HEK293 (cell line): Measurements from ENCODE around the gene MTMR1.

Source experiments
- CTCF ChIA-PET: fragments of 350-600 bp; formaldehyde crosslinking; extraction: SDS; loops from one replicate; lab custom pipeline; 2021; ENCODE audit warnings: antibody characterized with exemption; lab: Yijun Ruan, JAX
- POLR2A ChIA-PET: fragments of 300-600 bp; formaldehyde crosslinking; extraction: SDS; loops from one replicate; lab custom pipeline; 2020; ENCODE audit warnings: antibody characterized with exemption, inconsistent platforms; lab: Yijun Ruan, JAX
- H3K27ac ChIP-seq: fragments of 200-500 bp; sonication (Bioruptor generic); 2 replicates; pipeline ENCODE4 v1.5.1; 2014; ENCODE audit warnings: low read depth, low read length, control low read depth, inconsistent platforms; ENCODE audit errors: extremely low read depth
- H3K36me3 ChIP-seq, 2 experiments: fragments of 200-500 bp in 1 of 2; sonication (Bioruptor generic) in 1 of 2; 1 replicate in 1 of 2; 2 replicates in 1 of 2; pipeline ENCODE4 v1.5.1; 2014 to 2017; ENCODE audit warnings: inconsistent platforms in 2 of 2, low read length in 2 of 2; ENCODE audit not compliant: control insufficient read depth in 2 of 2, insufficient read depth in 1 of 2
- H3K4me1 ChIP-seq: fragments of 200-500 bp; sonication (Bioruptor generic); 2 replicates; pipeline ENCODE4 v1.5.1; 2014; ENCODE audit warnings: mild to moderate bottlenecking, low read length, inconsistent platforms; ENCODE audit not compliant: control insufficient read depth, insufficient read depth
- H3K4me3 ChIP-seq: 2 replicates; pipeline ENCODE4 v1.5.1; 2011; ENCODE audit warnings: low read depth, mild to moderate bottlenecking, control low read depth, low read length, moderate library complexity
- H3K9me3 ChIP-seq: fragments of 200-500 bp; sonication (Bioruptor generic); 2 replicates; pipeline ENCODE4 v1.5.1; 2014; ENCODE audit warnings: low read depth, low read length, inconsistent platforms; ENCODE audit not compliant: control insufficient read depth, insufficient read depth
- FEZF1 ChIP-seq: fragments of 450-650 bp; formaldehyde crosslinking; IDR thresholded peaks from 2 replicates; pipeline ENCODE4 v1.5.1; 2016; ENCODE audit warnings: missing biosample characterization, missing genetic modification characterization
- KLF7 ChIP-seq: fragments of 450-650 bp; formaldehyde crosslinking; IDR thresholded peaks from 2 replicates; pipeline ENCODE4 v1.5.1; 2016; ENCODE audit warnings: missing biosample characterization, missing genetic modification characterization, borderline replicate concordance
- TRIM28 ChIP-seq: IDR thresholded peaks from 2 replicates; pipeline ENCODE4 v1.6.1; 2011; ENCODE audit warnings: low read length, control low read depth, borderline replicate concordance
- ZFP41 ChIP-seq: fragments of 450-650 bp; formaldehyde crosslinking; IDR thresholded peaks from 2 replicates; pipeline ENCODE4 v1.5.1; 2016; ENCODE audit warnings: missing biosample characterization, missing genetic modification characterization, borderline replicate concordance
- ZNF121 ChIP-seq: fragments of 450-650 bp; formaldehyde crosslinking; IDR thresholded peaks from 2 replicates; pipeline ENCODE4 v1.5.1; 2016; ENCODE audit warnings: missing biosample characterization, missing genetic modification characterization
- ZNF157 ChIP-seq: fragments of 450-650 bp; formaldehyde crosslinking; IDR thresholded peaks from 2 replicates; pipeline ENCODE4 v1.5.1; 2016; ENCODE audit warnings: missing biosample characterization, missing genetic modification characterization
- ZNF174 ChIP-seq: fragments of 450-650 bp; formaldehyde crosslinking; IDR thresholded peaks from 2 replicates; pipeline ENCODE4 v1.5.0; 2017; ENCODE audit warnings: missing biosample characterization, mild to moderate bottlenecking, missing genetic modification characterization
- ZNF324 ChIP-seq: fragments of 450-650 bp; formaldehyde crosslinking; IDR thresholded peaks from 2 replicates; pipeline ENCODE4 v1.5.1; 2016; ENCODE audit warnings: missing biosample characterization, missing genetic modification characterization
- ZNF510 ChIP-seq: fragments of 450-650 bp; formaldehyde crosslinking; IDR thresholded peaks from 2 replicates; pipeline ENCODE4 v1.5.1; 2018; ENCODE audit warnings: mild to moderate bottlenecking, missing genetic modification characterization, missing biosample characterization; ENCODE audit not compliant: insufficient replicate concordance
- ZNF521 ChIP-seq: fragments of 450-650 bp; formaldehyde crosslinking; IDR thresholded peaks from 2 replicates; pipeline ENCODE4 v1.5.1; 2017; ENCODE audit warnings: missing biosample characterization, mild to moderate bottlenecking, missing genetic modification characterization
- ZNF548 ChIP-seq: fragments of 450-650 bp; formaldehyde crosslinking; IDR thresholded peaks from 2 replicates; pipeline ENCODE4 v1.5.1; 2016; ENCODE audit warnings: missing biosample characterization, missing genetic modification characterization
- ZNF558 ChIP-seq: fragments of 450-650 bp; formaldehyde crosslinking; IDR thresholded peaks from 2 replicates; pipeline ENCODE4 v1.5.1; 2016; ENCODE audit warnings: missing biosample characterization, missing genetic modification characterization
- ZNF629 ChIP-seq: fragments of 450-650 bp; formaldehyde crosslinking; IDR thresholded peaks from 2 replicates; pipeline ENCODE4 v1.5.1; 2017; ENCODE audit warnings: missing biosample characterization, missing genetic modification characterization
- ZNF660 ChIP-seq: fragments of 450-650 bp; IDR thresholded peaks from 2 replicates; pipeline ENCODE4 v1.5.1; 2018; ENCODE audit warnings: missing biosample characterization, mild to moderate bottlenecking, missing genetic modification characterization
- ZNF701 ChIP-seq: fragments of 450-650 bp; formaldehyde crosslinking; IDR thresholded peaks from 2 replicates; pipeline ENCODE4 v1.5.1; 2016; ENCODE audit warnings: missing biosample characterization, missing genetic modification characterization
- ZNF830 ChIP-seq: fragments of 450-650 bp; IDR thresholded peaks from 2 replicates; pipeline ENCODE4 v1.5.0; 2018; ENCODE audit warnings: missing biosample characterization, missing genetic modification characterization, low read depth, mild to moderate bottlenecking, moderate library complexity
- TF ChIP-seq, protein P1 (sequence below): fragments of 450-650 bp; formaldehyde crosslinking; conservative IDR thresholded peaks from 2 replicates; pipeline ENCODE4 v1.5.1; 2016; ENCODE audit warnings: low read depth, missing biosample characterization, missing genetic modification characterization
- TF ChIP-seq, protein P2 (sequence below): fragments of 450-650 bp; formaldehyde crosslinking; IDR thresholded peaks from 2 replicates; pipeline ENCODE4 v1.5.1; 2017; ENCODE audit warnings: missing biosample characterization, missing genetic modification characterization
- TF ChIP-seq, protein P3 (sequence below): fragments of 450-650 bp; formaldehyde crosslinking; IDR thresholded peaks from 2 replicates; pipeline ENCODE4 v1.5.1; 2017; ENCODE audit warnings: missing biosample characterization, missing genetic modification characterization
- TF ChIP-seq, protein P4 (sequence below): fragments of 450-650 bp; formaldehyde crosslinking; IDR thresholded peaks from 2 replicates; pipeline ENCODE4 v1.5.1; 2016; ENCODE audit warnings: missing biosample characterization, missing genetic modification characterization

Gene MTMR1

DNA sequence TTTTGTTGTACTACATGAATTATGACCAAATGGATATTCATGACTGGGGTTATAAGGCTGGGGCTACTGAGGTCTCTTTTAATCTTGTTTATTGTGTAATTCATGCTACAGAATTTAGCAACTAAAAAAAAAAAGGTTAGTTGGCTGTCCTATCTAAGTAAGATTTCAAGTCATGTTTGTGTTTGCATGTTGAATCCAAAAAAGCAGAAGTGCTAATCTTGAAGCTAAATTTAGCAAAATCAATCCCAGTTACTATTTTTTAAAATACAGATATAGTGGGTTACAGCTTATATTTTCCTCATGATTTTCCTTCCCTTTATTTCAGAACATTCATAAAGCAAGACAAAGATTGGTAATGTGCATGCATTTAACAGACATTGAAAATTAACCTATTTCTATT lies 19.4 kb downstream of the MTMR1 start (continued):
- TF ChIP-seq, protein P1, sequence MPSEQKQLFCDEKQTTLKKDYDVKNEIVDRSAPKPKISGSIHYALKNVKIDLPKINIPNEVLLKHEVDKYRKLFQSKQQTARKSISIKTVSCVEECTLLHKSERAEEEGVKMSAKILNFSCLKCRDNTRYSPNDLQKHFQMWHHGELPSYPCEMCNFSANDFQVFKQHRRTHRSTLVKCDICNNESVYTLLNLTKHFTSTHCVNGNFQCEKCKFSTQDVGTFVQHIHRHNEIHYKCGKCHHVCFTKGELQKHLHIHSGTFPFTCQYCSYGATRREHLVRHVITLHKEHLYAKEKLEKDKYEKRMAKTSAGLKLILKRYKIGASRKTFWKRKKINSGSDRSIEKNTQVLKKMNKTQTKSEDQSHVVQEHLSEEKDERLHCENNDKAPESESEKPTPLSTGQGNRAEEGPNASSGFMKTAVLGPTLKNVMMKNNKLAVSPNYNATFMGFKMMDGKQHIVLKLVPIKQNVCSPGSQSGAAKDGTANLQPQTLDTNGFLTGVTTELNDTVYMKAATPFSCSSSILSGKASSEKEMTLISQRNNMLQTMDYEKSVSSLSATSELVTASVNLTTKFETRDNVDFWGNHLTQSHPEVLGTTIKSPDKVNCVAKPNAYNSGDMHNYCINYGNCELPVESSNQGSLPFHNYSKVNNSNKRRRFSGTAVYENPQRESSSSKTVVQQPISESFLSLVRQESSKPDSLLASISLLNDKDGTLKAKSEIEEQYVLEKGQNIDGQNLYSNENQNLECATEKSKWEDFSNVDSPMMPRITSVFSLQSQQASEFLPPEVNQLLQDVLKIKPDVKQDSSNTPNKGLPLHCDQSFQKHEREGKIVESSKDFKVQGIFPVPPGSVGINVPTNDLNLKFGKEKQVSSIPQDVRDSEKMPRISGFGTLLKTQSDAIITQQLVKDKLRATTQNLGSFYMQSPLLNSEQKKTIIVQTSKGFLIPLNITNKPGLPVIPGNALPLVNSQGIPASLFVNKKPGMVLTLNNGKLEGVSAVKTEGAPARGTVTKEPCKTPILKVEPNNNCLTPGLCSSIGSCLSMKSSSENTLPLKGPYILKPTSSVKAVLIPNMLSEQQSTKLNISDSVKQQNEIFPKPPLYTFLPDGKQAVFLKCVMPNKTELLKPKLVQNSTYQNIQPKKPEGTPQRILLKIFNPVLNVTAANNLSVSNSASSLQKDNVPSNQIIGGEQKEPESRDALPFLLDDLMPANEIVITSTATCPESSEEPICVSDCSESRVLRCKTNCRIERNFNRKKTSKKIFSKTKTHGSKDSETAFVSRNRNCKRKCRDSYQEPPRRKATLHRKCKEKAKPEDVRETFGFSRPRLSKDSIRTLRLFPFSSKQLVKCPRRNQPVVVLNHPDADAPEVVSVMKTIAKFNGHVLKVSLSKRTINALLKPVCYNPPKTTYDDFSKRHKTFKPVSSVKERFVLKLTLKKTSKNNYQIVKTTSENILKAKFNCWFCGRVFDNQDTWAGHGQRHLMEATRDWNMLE, result no peak
- TF ChIP-seq FEZF1 (tag by site-specific recombination), result no peak
- TF ChIP-seq, all 188 proteins: peak for 0

DNA sequence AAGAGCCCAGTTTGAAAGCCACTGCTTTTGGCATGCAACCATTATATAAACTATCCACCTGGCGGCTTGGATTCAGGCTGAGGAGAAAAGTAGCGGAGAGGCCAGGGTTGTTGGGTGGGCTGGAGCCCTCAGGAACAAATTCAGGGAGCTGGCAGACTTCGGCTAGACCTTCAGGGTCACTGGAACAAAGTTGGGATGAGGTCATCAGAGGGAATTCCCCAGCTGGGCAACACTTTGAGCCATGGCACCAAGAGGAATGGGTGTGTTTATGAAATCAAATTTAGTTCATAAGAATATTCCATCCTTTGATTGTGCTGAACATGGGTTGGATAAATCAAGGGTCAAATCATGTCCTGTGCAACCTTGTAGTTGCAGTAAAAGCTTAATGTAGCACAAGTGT lies 22.0 kb downstream of the MTMR1 start:
- no peak overlapping the region for H3K4me3 ChIP-seq
- CTCF ChIA-PET, result interaction anchor here (0.6 to 6.8 kb wide), 17 partner anchors 9 to 841 kb away, joined by 3 to 58 read pairs (median 4); no protein-coding TSS in a partner anchor
- TF ChIP-seq ZFP41 (no peak), TRIM28 (no peak), ZNF701 (tag by site-specific recombination) (no peak), ZNF629 (tag by site-specific recombination) (no peak), ZNF521 (no peak), ZNF548 (tag by site-specific recombination) (no peak), ZNF558 (no peak), ZNF174 (tag by site-specific recombination) (no peak), ZNF157 (tag by site-specific recombination) (no peak), ZNF660 (tag by site-specific recombination) (no peak), KLF7 (tag by site-specific recombination) (no peak), ZNF830 (tag by site-specific recombination) (no peak), ZNF324 (tag by site-specific recombination) (no peak), ZNF510 (tag by site-specific recombination) (no peak), ZNF121 (no peak)
- TF ChIP-seq, protein P2, sequence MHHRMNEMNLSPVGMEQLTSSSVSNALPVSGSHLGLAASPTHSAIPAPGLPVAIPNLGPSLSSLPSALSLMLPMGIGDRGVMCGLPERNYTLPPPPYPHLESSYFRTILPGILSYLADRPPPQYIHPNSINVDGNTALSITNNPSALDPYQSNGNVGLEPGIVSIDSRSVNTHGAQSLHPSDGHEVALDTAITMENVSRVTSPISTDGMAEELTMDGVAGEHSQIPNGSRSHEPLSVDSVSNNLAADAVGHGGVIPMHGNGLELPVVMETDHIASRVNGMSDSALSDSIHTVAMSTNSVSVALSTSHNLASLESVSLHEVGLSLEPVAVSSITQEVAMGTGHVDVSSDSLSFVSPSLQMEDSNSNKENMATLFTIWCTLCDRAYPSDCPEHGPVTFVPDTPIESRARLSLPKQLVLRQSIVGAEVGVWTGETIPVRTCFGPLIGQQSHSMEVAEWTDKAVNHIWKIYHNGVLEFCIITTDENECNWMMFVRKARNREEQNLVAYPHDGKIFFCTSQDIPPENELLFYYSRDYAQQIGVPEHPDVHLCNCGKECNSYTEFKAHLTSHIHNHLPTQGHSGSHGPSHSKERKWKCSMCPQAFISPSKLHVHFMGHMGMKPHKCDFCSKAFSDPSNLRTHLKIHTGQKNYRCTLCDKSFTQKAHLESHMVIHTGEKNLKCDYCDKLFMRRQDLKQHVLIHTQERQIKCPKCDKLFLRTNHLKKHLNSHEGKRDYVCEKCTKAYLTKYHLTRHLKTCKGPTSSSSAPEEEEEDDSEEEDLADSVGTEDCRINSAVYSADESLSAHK (tag by site-specific recombination), result no peak
- TF ChIP-seq, protein P3, sequence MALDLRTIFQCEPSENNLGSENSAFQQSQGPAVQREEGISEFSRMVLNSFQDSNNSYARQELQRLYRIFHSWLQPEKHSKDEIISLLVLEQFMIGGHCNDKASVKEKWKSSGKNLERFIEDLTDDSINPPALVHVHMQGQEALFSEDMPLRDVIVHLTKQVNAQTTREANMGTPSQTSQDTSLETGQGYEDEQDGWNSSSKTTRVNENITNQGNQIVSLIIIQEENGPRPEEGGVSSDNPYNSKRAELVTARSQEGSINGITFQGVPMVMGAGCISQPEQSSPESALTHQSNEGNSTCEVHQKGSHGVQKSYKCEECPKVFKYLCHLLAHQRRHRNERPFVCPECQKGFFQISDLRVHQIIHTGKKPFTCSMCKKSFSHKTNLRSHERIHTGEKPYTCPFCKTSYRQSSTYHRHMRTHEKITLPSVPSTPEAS (tag by site-specific recombination), result no peak
- TF ChIP-seq, protein P4, sequence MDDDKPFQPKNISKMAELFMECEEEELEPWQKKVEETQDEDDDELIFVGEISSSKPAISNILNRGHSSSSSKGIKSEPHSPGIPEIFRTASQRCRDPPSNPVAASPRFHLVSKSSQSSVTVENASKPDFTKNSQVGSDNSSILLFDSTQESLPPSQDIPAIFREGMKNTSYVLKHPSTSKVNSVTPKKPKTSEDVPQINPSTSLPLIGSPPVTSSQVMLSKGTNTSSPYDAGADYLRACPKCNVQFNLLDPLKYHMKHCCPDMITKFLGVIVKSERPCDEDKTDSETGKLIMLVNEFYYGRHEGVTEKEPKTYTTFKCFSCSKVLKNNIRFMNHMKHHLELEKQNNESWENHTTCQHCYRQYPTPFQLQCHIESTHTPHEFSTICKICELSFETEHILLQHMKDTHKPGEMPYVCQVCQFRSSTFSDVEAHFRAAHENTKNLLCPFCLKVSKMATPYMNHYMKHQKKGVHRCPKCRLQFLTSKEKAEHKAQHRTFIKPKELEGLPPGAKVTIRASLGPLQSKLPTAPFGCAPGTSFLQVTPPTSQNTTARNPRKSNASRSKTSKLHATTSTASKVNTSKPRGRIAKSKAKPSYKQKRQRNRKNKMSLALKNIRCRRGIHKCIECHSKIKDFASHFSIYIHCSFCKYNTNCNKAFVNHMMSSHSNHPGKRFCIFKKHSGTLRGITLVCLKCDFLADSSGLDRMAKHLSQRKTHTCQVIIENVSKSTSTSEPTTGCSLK (tag by site-specific recombination), result no peak
- no peak overlapping the region for H3K27ac ChIP-seq
- POLR2A ChIA-PET, result interaction anchor here (0.5 to 1.1 kb wide), 2 partner anchors 17 to 21 kb away, joined by 3 to 8 read pairs; partner anchors contain the start of gene MTMR1
- no peaks in the 10 kb centered on the region for H3K36me3 ChIP-seq
- no peaks in the 10 kb centered on the region for H3K4me1 ChIP-seq
- no peaks in the 10 kb centered on the region for H3K9me3 ChIP-seq
